T1000 (cell line): ENCODE results near the gene GALNT10.

ENCODE experiments used
- DNase-seq: peaks from one replicate; lab custom pipeline; 2025; ENCODE audit warnings: mixed read lengths; lab: John Stamatoyannopoulos, UW

Gene GALNT10

GRCh38 chr5:154236536-154237375 is 46.2 kb downstream of the GALNT10 start:
- no peak for DNase-seq

- no peak for DNase-seq
Observed at GRCh38 chr5:154237376-154237743, 46.8 kb downstream of the GALNT10 start.

- DNase-seq: no peak
Observed at GRCh38 chr5:154237946-154238345, 47.4 kb downstream of the GALNT10 start.

- no peak for DNase-seq
Observed at GRCh38 chr5:154238776-154239481, 48.4 kb downstream of the GALNT10 start.

- DNase-seq: no peak
Observed at GRCh38 chr5:154240595-154240994, 50.1 kb downstream of the GALNT10 start.

- DNase-seq: no peak
Observed at GRCh38 chr5:154241021-154241420, 50.5 kb downstream of the GALNT10 start.

GRCh38 chr5:154242442-154242841 is 51.9 kb downstream of the GALNT10 start:
- DNase-seq: no peak

- no peak for DNase-seq
Observed at GRCh38 chr5:154242964-154243376, 52.4 kb downstream of the GALNT10 start.

- DNase-seq: no peak
Observed at GRCh38 chr5:154243736-154244135, 53.2 kb downstream of the GALNT10 start.

GRCh38 chr5:154244476-154244875 is 53.9 kb downstream of the GALNT10 start:
- DNase-seq: no peak

- no peak for DNase-seq
Observed at GRCh38 chr5:154248691-154249090, 58.2 kb downstream of the GALNT10 start.

GRCh38 chr5:154249826-154250225 is 59.3 kb downstream of the GALNT10 start:
- DNase-seq: no peak

- DNase-seq: no peak
Observed at GRCh38 chr5:154251529-154251928, 61.0 kb downstream of the GALNT10 start.

- DNase-seq: no peak
Observed at GRCh38 chr5:154253807-154254206, 63.3 kb downstream of the GALNT10 start.

GRCh38 chr5:154254896-154255295 is 64.4 kb downstream of the GALNT10 start:
- no peak for DNase-seq

GRCh38 chr5:154257046-154257445 is 66.5 kb downstream of the GALNT10 start:
- DNase-seq: no peak

GRCh38 chr5:154258531-154259217 is 68.1 kb downstream of the GALNT10 start:
- no peak for DNase-seq

GRCh38 chr5:154260224-154260927 is 69.8 kb downstream of the GALNT10 start:
- no peak for DNase-seq

- no peak for DNase-seq
Observed at GRCh38 chr5:154262342-154262741, 71.8 kb downstream of the GALNT10 start.

GRCh38 chr5:154264549-154265196 is 74.1 kb downstream of the GALNT10 start:
- no peak for DNase-seq

GRCh38 chr5:154265197-154265773 is 74.8 kb downstream of the GALNT10 start:
- DNase-seq: no peak
